HG02885 (cell line): Measurements from ENCODE around the gene CAPN10.
"Not testable (repeated sequence)": the region's sequence is repeated elsewhere in the genome, so short reads cannot be mapped to it uniquely, and the experiment has no call there.

ENCODE experiments used
- ATAC-seq: cut with Tn5 transposase; IDR thresholded peaks from one replicate; pipeline ENCODE4 v1.9.1; 2021; ENCODE audit warnings: mild to moderate bottlenecking; ENCODE audit not compliant: unreplicated experiment, poor library complexity

Gene CAPN10

GRCh38 chr2:240599141-240599583 is 12.6 kb downstream of the CAPN10 start:
- no peak for ATAC-seq

DNA sequence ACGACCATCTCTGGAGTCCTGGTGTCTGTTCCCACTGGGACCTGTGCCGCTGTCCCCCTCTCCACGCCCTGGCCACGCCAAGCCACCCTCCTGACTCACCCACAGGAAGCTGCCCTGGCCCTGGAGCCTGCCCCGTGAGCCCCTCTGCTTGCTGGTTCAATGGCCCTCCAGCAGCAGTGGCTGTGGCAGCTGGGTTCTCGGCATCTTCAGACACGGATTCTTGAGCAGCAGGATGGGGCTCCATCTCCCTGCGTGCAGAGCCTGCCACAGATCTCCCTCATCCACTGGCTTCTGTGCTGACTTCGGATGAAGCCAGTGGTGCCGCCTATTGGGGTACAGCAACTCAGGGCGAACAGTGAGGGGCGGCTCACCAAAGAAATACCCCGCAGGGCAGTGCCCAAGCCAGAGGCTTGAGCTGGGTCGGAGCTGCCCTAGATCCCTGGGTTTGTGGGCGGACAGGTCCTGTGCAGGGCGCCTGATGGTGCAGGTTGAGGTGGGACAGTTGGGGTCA is 14.0 kb downstream of the CAPN10 start:
- ATAC-seq, result no peak

DNA sequence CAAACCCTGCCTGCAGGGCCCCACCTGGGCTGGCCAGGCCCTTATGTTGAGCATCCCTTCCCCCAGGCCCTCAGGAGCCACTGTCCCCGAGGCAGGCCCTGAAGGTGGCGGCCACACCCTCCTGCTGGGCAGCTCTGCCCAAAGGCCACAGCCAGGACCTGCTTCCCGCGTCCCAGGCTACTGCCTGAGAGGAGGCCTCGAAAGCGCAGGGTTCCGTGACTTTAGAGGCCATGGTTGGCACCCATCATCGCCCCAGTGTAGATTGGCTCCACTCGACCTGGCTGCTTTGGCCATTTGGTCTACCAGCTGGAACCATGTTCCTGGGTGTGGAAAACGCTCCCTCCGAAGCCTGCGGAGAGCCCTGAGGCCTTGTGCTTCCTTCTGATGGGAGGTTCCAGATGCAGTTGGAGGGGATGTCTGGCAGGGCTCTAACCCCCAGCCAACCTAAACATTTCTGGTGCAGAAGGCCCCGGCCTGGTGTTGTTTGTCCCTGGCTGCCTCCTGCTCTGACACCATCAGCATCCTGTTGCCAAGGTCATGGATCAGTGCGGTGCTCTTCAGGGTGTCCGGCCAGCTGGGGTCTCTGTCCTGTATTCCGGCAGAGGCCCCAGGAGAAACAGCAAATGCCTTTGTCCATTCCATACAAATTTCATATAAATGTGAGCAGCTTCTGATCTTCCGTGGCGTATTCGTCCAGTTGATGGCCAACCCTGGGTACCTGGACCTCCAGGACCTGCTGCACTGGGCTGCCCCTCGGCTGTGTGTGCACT is 14.7 kb downstream of the CAPN10 start:
- ATAC-seq, result no peak

DNA sequence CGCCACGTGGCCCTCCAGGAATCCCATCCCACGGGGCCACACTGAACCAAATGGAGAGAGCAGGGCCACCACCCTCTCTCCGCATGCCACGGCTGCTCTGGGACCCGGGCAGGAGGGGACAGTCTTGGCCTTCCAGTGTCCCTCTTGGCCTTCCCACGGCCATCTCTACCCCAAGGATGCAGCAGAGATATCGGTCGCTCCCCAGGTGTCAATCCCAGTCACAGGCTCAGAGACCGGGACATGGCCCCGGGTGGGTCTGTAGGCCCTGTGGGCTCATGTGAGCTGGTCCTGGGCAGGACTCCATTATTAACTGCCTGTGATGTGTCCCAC is 15.3 kb downstream of the CAPN10 start:
- ATAC-seq, result no peak

DNA sequence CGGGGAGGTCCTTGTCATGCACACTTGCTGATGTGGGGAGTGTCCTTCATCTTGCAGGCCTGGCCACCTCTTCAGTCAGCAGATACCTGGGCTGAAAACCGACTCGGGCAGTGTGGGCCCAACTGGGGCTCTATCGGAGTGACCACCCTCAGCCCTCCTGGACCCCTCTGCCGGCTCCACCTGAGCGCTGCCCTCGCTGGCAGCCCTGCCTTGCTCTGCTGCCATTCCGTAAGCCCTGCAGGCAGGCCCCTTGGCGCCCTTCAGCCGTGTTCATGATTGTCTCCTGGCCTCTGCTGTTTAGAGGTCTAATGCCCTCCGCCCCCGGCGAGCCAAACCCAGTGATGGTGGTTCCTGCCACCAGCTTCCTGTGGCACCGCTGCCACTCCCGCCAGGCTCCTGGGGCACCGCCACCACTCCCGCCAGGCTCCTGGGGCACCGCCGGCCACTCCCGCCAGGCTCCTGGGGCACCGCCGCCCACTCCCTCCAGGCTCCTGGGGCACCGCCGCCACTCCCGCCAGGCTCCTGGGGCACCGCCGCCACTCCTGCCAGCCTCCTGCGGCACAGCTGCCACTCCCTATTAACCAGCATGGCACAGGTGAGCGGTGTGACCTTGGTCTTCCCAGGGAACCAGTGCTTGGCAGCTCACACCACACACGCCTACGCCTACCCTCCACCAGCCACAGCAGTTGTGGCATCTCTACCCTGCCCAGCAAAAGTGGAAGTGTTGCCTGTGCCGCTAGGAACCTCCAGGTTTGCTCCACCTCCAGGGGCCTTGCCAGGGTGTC is 15.9 kb downstream of the CAPN10 start:
- no peak for ATAC-seq

- no peak for ATAC-seq
Observed at GRCh38 chr2:240603081-240603835, 16.7 kb downstream of the CAPN10 start.

- ATAC-seq, result no peak
Observed at GRCh38 chr2:240603846-240604245, 17.3 kb downstream of the CAPN10 start.

- no peak for ATAC-seq
Observed at GRCh38 chr2:240604291-240604938, 17.9 kb downstream of the CAPN10 start.

- no peak for ATAC-seq
Observed at GRCh38 chr2:240604939-240605716, 18.6 kb downstream of the CAPN10 start.

DNA sequence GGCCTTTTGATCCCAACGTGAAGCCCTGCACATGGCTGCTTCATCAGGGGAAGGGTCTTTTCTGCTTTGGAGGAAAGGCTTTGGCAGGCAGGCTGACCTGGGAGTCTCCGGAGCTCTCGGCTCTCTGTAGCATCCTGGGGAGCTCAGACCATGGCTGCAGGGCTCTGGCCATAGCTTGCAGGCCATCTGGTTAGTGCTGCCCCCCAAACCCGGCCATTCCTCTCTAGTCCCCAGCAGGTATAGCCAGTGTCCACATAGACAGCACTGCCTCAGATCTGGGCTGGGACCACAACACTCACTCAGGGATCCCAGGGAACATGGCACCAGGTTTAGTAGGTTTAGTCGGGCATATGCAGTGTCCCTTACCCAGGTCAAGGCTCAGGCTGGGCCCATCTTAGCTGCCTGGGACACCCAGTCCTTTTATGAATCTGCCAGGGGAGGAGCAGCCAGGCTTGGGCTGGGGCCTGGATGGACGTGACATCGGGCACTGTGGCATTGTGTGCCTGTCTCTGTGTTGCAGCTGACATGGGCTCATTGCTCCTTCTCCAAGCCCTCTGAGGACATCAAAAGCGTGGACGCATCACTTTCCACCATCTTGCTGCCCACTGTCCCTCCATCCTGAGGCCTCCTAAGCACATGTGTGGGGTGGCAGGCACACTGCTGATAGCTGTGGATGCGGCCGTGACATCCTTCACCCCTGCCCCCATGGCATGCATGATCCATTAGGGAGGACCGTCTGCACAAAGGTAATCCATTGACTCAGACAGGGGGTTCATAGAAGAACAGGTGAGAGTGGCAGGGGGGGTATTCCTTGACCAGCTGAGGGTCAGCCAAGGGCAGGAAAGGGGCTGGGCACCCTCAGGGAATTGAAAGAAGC is 19.6 kb downstream of the CAPN10 start:
- no peak for ATAC-seq

- ATAC-seq, result no peak
Observed at GRCh38 chr2:240611601-240612210, 25.2 kb downstream of the CAPN10 start.

DNA sequence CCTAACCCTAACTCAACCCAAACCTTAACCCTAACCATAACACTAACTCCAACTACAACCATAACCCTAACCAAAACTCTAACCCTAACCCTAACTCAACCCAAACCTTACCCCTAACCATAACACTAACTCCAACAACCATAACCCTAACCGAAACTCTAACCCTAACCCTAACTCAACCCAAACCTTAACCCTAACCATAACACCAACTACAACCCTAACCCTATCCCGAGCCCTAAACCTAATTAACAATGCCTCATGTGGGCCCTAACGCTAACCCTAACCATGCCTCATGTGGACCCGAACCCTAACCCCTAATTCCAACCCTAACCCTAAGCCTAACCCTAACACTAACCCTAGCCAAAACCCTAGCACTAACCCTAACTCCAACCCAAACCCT is 27.2 kb downstream of the CAPN10 start:
- ATAC-seq, result no peak

DNA sequence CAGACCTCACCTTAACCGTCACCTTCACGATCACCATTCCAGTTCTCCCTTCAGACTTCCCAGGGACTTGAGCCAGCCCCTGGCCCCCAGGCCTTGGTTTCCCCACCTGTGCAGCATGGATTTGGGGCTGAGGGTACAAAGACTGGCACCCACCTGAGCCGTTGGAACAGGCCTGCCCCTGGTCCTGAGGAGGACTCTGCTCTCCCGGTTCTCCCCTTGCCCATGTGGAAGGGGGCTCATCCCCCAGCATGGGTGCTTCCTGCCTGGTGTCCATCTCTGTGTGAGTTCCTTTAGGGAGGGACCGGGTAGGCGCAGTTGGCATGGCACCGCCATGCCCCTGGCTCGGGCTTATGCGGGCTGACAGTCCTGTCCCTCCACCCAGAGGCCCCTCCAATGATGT is 27.9 kb downstream of the CAPN10 start:
- no peak for ATAC-seq

DNA sequence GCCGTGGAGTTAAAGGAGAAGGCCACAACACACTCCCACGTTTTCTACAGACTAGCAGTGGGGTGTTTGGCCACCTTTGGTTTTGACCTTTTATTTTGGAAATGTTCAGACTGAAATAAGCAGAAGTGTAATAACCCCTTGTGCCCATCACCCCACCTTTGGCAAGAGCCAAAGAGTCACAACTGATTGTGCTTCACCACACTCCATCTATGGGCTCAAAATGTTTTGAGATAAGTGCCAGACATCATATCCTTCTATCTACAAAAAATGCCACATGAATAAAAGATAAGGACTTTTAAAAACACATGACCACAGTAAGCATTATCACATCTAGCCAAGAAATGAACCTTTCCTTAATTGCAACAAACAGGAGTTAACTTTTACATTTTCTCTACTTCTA is 28.9 kb downstream of the CAPN10 start:
- ATAC-seq, result no peak

GRCh38 chr2:240615820-240616547 is 29.4 kb downstream of the CAPN10 start:
- ATAC-seq, result no peak

DNA sequence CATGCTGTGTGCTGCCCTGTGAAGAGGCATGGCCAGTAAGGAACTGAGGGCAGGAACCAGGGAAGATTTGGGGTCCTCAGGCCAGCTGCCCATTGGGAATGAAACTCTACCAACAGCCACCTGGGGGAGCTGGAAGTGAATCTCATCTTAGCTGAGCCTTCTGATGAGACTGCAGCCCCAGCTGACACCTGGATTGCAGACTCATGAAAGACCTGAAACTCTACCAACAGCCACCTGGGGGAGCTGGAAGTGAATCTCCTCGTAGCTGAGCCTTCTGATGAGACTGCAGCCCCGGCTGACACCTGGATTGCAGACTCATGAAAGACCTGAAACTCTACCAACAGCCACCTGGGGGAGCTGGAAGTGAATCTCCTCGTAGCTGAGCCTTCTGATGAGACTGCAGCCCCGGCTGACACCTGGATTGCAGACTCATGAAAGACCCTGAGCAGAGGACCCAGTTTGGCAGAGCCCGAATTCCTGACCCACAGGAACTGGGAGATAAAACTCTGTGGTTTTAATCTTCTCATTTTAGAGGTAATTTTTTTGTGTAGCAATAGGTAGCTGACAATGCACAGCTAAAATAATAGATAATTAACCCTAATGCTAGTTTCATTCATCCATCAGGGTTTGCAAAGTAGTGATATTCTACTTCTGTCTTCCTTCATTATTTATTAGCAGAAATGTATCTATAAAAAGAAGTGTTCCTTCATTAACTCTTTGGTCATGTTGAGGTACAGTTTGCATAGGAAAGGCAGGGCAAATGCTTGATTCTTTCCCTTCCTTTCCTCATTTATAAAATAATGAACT is 30.5 kb downstream of the CAPN10 start:
- not testable (repeated sequence) for ATAC-seq

DNA sequence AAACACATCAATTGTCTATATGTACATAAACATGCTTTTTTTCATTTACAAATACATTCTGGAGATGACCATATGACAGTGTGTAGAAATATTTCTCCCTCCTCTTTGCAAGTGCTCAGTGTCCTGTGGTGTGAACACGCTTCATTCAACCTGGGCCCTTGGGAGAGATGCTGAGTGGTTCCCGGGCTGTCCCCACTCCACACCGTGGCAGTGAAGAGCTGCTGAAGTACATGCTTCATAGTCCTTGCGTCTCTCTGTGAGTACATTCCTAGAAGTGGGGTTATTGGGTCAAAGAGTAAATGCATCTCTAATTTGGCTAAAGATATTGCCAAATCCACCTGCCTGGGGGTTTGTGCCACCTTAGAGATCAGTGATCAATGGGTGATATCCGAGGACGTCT is 32.2 kb downstream of the CAPN10 start:
- ATAC-seq, result no peak
